Measurements from ENCODE around the gene GRIK3.

DNA sequence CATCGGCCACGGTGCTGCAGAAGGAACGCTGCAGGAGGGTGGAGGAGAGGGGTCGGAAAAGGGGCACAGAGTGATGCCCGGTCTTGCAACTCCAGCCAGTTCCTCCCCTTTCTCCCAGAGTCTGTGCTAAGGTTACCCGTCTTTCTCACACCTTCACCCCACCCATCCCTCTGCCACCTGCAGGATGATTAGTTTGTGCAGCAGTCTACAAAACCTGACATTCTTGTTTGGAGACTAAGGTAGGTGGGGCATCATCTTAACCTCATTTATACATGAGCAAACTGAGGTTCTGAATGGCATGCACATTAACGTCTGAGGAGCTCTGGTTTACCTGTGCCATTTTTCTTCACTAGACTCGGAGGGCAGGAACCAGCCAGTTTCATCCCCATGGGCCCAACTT, 232.3 kb downstream of the GRIK3 start:
- TF ChIP-seq RNF2 (IDR thresholded peaks at IDR 0.05; ENCODE audit: borderline replicate concordance, low read depth) (no peak), POLR2A (IDR thresholded peaks at IDR 0.05; ENCODE audit: low read length) (no peak), BHLHE40 (IDR thresholded peaks at IDR 0.05; ENCODE audit: low read depth, low read length) (no peak), CHD4 (IDR thresholded peaks at IDR 0.05; ENCODE audit: borderline replicate concordance) (no peak), SREBF2 (IDR thresholded peaks at IDR 0.05) (no peak)
- TF ChIP-seq, protein P1, sequence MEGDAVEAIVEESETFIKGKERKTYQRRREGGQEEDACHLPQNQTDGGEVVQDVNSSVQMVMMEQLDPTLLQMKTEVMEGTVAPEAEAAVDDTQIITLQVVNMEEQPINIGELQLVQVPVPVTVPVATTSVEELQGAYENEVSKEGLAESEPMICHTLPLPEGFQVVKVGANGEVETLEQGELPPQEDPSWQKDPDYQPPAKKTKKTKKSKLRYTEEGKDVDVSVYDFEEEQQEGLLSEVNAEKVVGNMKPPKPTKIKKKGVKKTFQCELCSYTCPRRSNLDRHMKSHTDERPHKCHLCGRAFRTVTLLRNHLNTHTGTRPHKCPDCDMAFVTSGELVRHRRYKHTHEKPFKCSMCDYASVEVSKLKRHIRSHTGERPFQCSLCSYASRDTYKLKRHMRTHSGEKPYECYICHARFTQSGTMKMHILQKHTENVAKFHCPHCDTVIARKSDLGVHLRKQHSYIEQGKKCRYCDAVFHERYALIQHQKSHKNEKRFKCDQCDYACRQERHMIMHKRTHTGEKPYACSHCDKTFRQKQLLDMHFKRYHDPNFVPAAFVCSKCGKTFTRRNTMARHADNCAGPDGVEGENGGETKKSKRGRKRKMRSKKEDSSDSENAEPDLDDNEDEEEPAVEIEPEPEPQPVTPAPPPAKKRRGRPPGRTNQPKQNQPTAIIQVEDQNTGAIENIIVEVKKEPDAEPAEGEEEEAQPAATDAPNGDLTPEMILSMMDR (IDR thresholded peaks at IDR 0.05): no peak
- TF ChIP-seq, protein P2, sequence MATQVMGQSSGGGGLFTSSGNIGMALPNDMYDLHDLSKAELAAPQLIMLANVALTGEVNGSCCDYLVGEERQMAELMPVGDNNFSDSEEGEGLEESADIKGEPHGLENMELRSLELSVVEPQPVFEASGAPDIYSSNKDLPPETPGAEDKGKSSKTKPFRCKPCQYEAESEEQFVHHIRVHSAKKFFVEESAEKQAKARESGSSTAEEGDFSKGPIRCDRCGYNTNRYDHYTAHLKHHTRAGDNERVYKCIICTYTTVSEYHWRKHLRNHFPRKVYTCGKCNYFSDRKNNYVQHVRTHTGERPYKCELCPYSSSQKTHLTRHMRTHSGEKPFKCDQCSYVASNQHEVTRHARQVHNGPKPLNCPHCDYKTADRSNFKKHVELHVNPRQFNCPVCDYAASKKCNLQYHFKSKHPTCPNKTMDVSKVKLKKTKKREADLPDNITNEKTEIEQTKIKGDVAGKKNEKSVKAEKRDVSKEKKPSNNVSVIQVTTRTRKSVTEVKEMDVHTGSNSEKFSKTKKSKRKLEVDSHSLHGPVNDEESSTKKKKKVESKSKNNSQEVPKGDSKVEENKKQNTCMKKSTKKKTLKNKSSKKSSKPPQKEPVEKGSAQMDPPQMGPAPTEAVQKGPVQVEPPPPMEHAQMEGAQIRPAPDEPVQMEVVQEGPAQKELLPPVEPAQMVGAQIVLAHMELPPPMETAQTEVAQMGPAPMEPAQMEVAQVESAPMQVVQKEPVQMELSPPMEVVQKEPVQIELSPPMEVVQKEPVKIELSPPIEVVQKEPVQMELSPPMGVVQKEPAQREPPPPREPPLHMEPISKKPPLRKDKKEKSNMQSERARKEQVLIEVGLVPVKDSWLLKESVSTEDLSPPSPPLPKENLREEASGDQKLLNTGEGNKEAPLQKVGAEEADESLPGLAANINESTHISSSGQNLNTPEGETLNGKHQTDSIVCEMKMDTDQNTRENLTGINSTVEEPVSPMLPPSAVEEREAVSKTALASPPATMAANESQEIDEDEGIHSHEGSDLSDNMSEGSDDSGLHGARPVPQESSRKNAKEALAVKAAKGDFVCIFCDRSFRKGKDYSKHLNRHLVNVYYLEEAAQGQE (IDR thresholded peaks at IDR 0.05): no peak
- TF ChIP-seq, protein P3, sequence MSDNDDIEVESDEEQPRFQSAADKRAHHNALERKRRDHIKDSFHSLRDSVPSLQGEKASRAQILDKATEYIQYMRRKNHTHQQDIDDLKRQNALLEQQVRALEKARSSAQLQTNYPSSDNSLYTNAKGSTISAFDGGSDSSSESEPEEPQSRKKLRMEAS (IDR thresholded peaks at IDR 0.05): no peak
- TF ChIP-seq, protein P4, sequence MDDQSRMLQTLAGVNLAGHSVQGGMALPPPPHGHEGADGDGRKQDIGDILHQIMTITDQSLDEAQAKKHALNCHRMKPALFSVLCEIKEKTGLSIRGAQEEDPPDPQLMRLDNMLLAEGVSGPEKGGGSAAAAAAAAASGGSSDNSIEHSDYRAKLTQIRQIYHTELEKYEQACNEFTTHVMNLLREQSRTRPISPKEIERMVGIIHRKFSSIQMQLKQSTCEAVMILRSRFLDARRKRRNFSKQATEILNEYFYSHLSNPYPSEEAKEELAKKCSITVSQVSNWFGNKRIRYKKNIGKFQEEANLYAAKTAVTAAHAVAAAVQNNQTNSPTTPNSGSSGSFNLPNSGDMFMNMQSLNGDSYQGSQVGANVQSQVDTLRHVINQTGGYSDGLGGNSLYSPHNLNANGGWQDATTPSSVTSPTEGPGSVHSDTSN (IDR thresholded peaks at IDR 0.05): no peak
